ENCODE measurements around the gene CHRNA3.

- TF ChIP-seq CTCF (optimal IDR thresholded peaks at IDR 0.05 in 1 of 3, IDR thresholded peaks at IDR 0.05 in 1 of 3, conservative IDR thresholded peaks at IDR 0.05 in 1 of 3; ENCODE audit: extremely low read depth in 1 of 3, insufficient read depth in 2 of 3, low read length in 3 of 3): no peak
- TF ChIP-seq EZH2 (IDR thresholded peaks at IDR 0.05; ENCODE audit: low read length): no peak
These were observed 12.6 kb upstream of the CHRNA3 start for GRCh38 chr15:78633348-78633747.

Measured in keratinocyte (primary cell).